ENCODE data around the gene PLEKHA5. TPM values are rescaled to one million over a fixed set of nuclear protein-coding genes. Genes with fewer than 3 reads are reported as not detected.

PLEKHA5 gene
- polyA plus RNA-seq, 3 donors: 0.35 to 0.79 (median 0.41) TPM

GRCh38 chr12:19127270-19127669 lies 2.3 kb upstream of the PLEKHA5 start:
- Histone ChIP-seq H4K20me1 (ENCODE audit: insufficient read depth, low read length) (no peaks in the 10 kb centered on the region), H3K4me1 (ENCODE audit: control insufficient read depth in 1 of 2, insufficient read depth in 2 of 2, low read length in 2 of 2) (peaks cover 8 to 18% of the 10 kb centered on the region in 2 donors), H3K36me3 (replicated peaks in 1 of 2; ENCODE audit: control insufficient read depth in 1 of 2, insufficient read depth in 2 of 2, low read length in 2 of 2) (no peaks in the 10 kb centered on the region), H3K27ac (ENCODE audit: low read depth in 1 of 2, low read length in 2 of 2) (no peak overlapping the region), H3K79me2 (ENCODE audit: insufficient read depth, low read length) (no peaks in the 10 kb centered on the region), H3K4me3 (replicated peaks in 1 of 3; ENCODE audit: low read depth in 2 of 3, low read length in 3 of 3) (no peak overlapping the region), H2AFZ (ENCODE audit: insufficient read depth, low read depth, low read length, poor library complexity, severe bottlenecking) (no peak overlapping the region), H3K9me3 (replicated peaks in 1 of 2; ENCODE audit: control insufficient read depth in 1 of 2, insufficient read depth in 1 of 2, low read length in 2 of 2) (no peaks in the 10 kb centered on the region), H3K4me2 (replicated peaks; ENCODE audit: extremely low read depth, low read length, poor library complexity, severe bottlenecking) (no peak overlapping the region), H3K27me3 (ENCODE audit: control insufficient read depth in 2 of 2, insufficient read depth in 2 of 2, low read length in 2 of 2) (peaks cover 0 to 6% of the 10 kb centered on the region in 2 donors), H3K9ac (ENCODE audit: insufficient read depth, low read length, poor library complexity, severe bottlenecking) (no peak overlapping the region)
- H3K4me3 Mint-ChIP-seq: no peak overlapping the region
- peaks cover 6 to 24% (median 7%) of the 10 kb centered on the region in 3 donors for H3K27me3 Mint-ChIP-seq (ENCODE audit: low read depth in 3 of 3)
- no peak overlapping the region for H3K27ac Mint-ChIP-seq
- H3K4me1 Mint-ChIP-seq: peaks cover 16% of the 10 kb centered on the region
- intact Hi-C loops (cut with micrococcal nuclease): no loop called here
- H3K36me3 Mint-ChIP-seq: peaks cover 0 to 2% of the 10 kb centered on the region in 2 donors
- no peak for TF ChIP-seq CTCF (IDR thresholded peaks at IDR 0.05)
- DNase-seq: no peak
- peaks cover 0 to 18% (median 11%) of the 10 kb centered on the region in 7 donors for H3K9me3 Mint-ChIP-seq

GRCh38 chr12:19128485-19128884 lies 1.0 kb upstream of the PLEKHA5 start:
- H3K27me3 Mint-ChIP-seq (ENCODE audit: low read depth in 3 of 3): peaks cover 6 to 24% (median 7%) of the 10 kb centered on the region in 3 donors
- H3K4me3 Mint-ChIP-seq: no peak overlapping the region
- Histone ChIP-seq H4K20me1 (ENCODE audit: insufficient read depth, low read length) (no peaks in the 10 kb centered on the region), H2AFZ (ENCODE audit: insufficient read depth, low read depth, low read length, poor library complexity, severe bottlenecking) (no peak overlapping the region), H3K9me3 (replicated peaks in 1 of 2; ENCODE audit: control insufficient read depth in 1 of 2, insufficient read depth in 1 of 2, low read length in 2 of 2) (no peaks in the 10 kb centered on the region), H3K9ac (ENCODE audit: insufficient read depth, low read length, poor library complexity, severe bottlenecking) (no peak overlapping the region), H3K4me3 (replicated peaks in 1 of 3; ENCODE audit: low read depth in 2 of 3, low read length in 3 of 3) (no peak overlapping the region), H3K27ac (ENCODE audit: low read depth in 1 of 2, low read length in 2 of 2) (no peak overlapping the region), H3K27me3 (ENCODE audit: control insufficient read depth in 2 of 2, insufficient read depth in 2 of 2, low read length in 2 of 2) (peaks cover 0 to 6% of the 10 kb centered on the region in 2 donors), H3K4me1 (ENCODE audit: control insufficient read depth in 1 of 2, insufficient read depth in 2 of 2, low read length in 2 of 2) (peaks cover 8 to 18% of the 10 kb centered on the region in 2 donors), H3K36me3 (replicated peaks in 1 of 2; ENCODE audit: control insufficient read depth in 1 of 2, insufficient read depth in 2 of 2, low read length in 2 of 2) (no peaks in the 10 kb centered on the region), H3K4me2 (replicated peaks; ENCODE audit: extremely low read depth, low read length, poor library complexity, severe bottlenecking) (no peak overlapping the region), H3K79me2 (ENCODE audit: insufficient read depth, low read length) (no peaks in the 10 kb centered on the region)
- no peak for TF ChIP-seq CTCF (IDR thresholded peaks at IDR 0.05)
- 100% methylated on average over 1 of the region's 2 CpGs for WGBS (ENCODE audit: insufficient coverage)
- H3K4me1 Mint-ChIP-seq: peaks cover 16% of the 10 kb centered on the region
- H3K27ac Mint-ChIP-seq: no peak overlapping the region
- intact Hi-C loops (cut with micrococcal nuclease): no loop called here
- DNase-seq: no peak
- peaks cover 2 to 4% of the 10 kb centered on the region in 2 donors for H3K36me3 Mint-ChIP-seq
- peaks cover 0 to 18% (median 11%) of the 10 kb centered on the region in 7 donors for H3K9me3 Mint-ChIP-seq
